Neural cell (in vitro differentiated cells): ENCODE data around the gene PRKG1. TPM values are rescaled to one million over a fixed set of nuclear protein-coding genes. Genes with fewer than 3 reads are reported as not detected.

Experiments
- H2AFZ ChIP-seq: fragments of 200-600, 300-800 bp; sonication (generic), shearing (Covaris generic); 2 replicates; pipeline ENCODE4 v1.6.0; 2014; ENCODE audit warnings: low read depth, mild to moderate bottlenecking, antibody characterized with exemption, low read length, moderate library complexity
- H3F3A ChIP-seq: fragments of 200-600 bp; shearing (Covaris generic); 2 replicates; pipeline ENCODE4 v1.6.1; 2016; ENCODE audit warnings: mild to moderate bottlenecking, moderate library complexity, mixed read lengths, antibody characterized with exemption, low read length; ENCODE audit not compliant: insufficient read depth, poor library complexity, severe bottlenecking
- H3K27ac ChIP-seq: fragments of 200-600, 300-800 bp; sonication (generic), shearing (Covaris generic); 2 replicates; pipeline ENCODE4 v1.5.1; 2014; ENCODE audit warnings: mild to moderate bottlenecking, low read length, moderate library complexity
- H3K27me3 ChIP-seq: fragments of 300-800, 200-600 bp; sonication (generic), shearing (Covaris generic); 2 replicates; pipeline ENCODE4 v1.6.0; 2014; ENCODE audit warnings: mild to moderate bottlenecking, low read depth, low read length, moderate library complexity; ENCODE audit not compliant: insufficient read depth
- H3K36me3 ChIP-seq: fragments of 300-800, 200-600 bp; sonication (generic), shearing (Covaris generic); 2 replicates; pipeline ENCODE4 v1.5.1; 2014; ENCODE audit warnings: mild to moderate bottlenecking, antibody characterized with exemption, low read length, moderate library complexity; ENCODE audit not compliant: insufficient read depth
- H3K4me2 ChIP-seq: fragments of 300-800, 200-600 bp; sonication (generic), shearing (Covaris generic); 2 replicates; pipeline ENCODE4 v1.6.0; 2014; ENCODE audit warnings: mild to moderate bottlenecking, low read length
- H3K4me3 ChIP-seq: fragments of 300-800, 200-600 bp; sonication (generic), shearing (Covaris generic); 2 replicates; pipeline ENCODE4 v1.5.1; 2014; ENCODE audit warnings: mild to moderate bottlenecking, low read length, moderate library complexity
- H3K79me2 ChIP-seq: fragments of 200-600 bp; shearing (Covaris generic); replicated peaks from 2 replicates; pipeline ENCODE4 v1.6.0; 2014; ENCODE audit warnings: mild to moderate bottlenecking, low read length, moderate library complexity; ENCODE audit not compliant: insufficient read depth
- H3K9ac ChIP-seq: fragments of 300-800, 200-600 bp; sonication (generic), shearing (Covaris generic); 2 replicates; pipeline ENCODE4 v1.6.1; 2016; ENCODE audit warnings: mild to moderate bottlenecking, low read length, mixed read lengths
- H3K9me2 ChIP-seq: fragments of 200-600 bp; shearing (Covaris generic); 2 replicates; pipeline ENCODE4 v1.6.1; 2016; ENCODE audit warnings: mild to moderate bottlenecking, low read length, mixed read lengths; ENCODE audit not compliant: insufficient read depth
- H3K9me3 ChIP-seq: fragments of 200-600, 300-800 bp; sonication (generic), shearing (Covaris generic); 2 replicates; pipeline ENCODE4 v1.6.1; 2016; ENCODE audit warnings: mild to moderate bottlenecking, mixed run types, low read length, moderate library complexity, mixed read lengths
- H4K20me1 ChIP-seq: fragments of 200-600 bp; shearing (Covaris generic); 2 replicates; pipeline ENCODE4 v1.6.1; 2016; ENCODE audit warnings: mild to moderate bottlenecking, mixed run types; ENCODE audit not compliant: insufficient read depth
- CTCF ChIP-seq: fragments of 450-650 bp; IDR thresholded peaks from 2 replicates; pipeline ENCODE4 v1.5.1; 2014; ENCODE audit warnings: antibody characterized with exemption, mild to moderate bottlenecking, moderate library complexity; ENCODE audit not compliant: poor library complexity, severe bottlenecking
- EP300 ChIP-seq: fragments of 450-650 bp; conservative IDR thresholded peaks from 2 replicates; pipeline ENCODE4 v1.6.1; 2014; ENCODE audit warnings: antibody characterized with exemption, mild to moderate bottlenecking, moderate library complexity; ENCODE audit not compliant: poor library complexity, severe bottlenecking
- EZH2 ChIP-seq: fragments of 200-600, 300-800 bp; shearing (Covaris generic), sonication (generic); IDR thresholded peaks from 2 replicates; pipeline ENCODE4 v1.6.1; 2014; ENCODE audit warnings: antibody characterized with exemption, low read length, borderline replicate concordance, mild to moderate bottlenecking; ENCODE audit not compliant: insufficient read depth, poor library complexity, severe bottlenecking
- MXI1 ChIP-seq: fragments of 450-650 bp; conservative IDR thresholded peaks from 2 replicates; pipeline ENCODE4 v1.6.1; 2014; ENCODE audit warnings: antibody characterized with exemption, mild to moderate bottlenecking; ENCODE audit not compliant: poor library complexity, severe bottlenecking
- POLR2AphosphoS5 ChIP-seq: IDR thresholded peaks from 2 replicates; pipeline ENCODE4 v1.6.1; 2012
- REST ChIP-seq: IDR thresholded peaks from 2 replicates; pipeline ENCODE4 v1.6.1; 2012; ENCODE audit warnings: borderline replicate concordance
- SMC3 ChIP-seq: fragments of 450-650 bp; conservative IDR thresholded peaks from 2 replicates; pipeline ENCODE4 v1.6.1; 2014; ENCODE audit warnings: antibody characterized with exemption, mild to moderate bottlenecking, moderate library complexity; ENCODE audit not compliant: poor library complexity
- TAF1 ChIP-seq: IDR thresholded peaks from 2 replicates; pipeline ENCODE4 v1.6.1; 2012; ENCODE audit warnings: low read depth
- polyA plus RNA-seq: library from polyadenylated mRNA; depleted of rRNA; stranded (reverse); fragments of >200 nt; gene quantifications from 2 replicates; pipeline ENCODE4 v1.2.3, GENCODE V29; 2014

PRKG1 gene
- polyA plus RNA-seq, 1 donor from 2014 or later: 2.2 TPM

- H3K4me3 ChIP-seq: no peak overlapping the region
- H3K27me3 ChIP-seq: no peaks in the 10 kb centered on the region
- H4K20me1 ChIP-seq: no peaks in the 10 kb centered on the region
- H3K9me3 ChIP-seq: no peaks in the 10 kb centered on the region
- no peak overlapping the region for H3K27ac ChIP-seq
- no peaks in the 10 kb centered on the region for H3K9me2 ChIP-seq
- no peak overlapping the region for H2AFZ ChIP-seq
- H3F3A ChIP-seq: no peaks in the 10 kb centered on the region
- no peaks in the 10 kb centered on the region for H3K79me2 ChIP-seq
- H3K36me3 ChIP-seq: no peaks in the 10 kb centered on the region
- no peak for TF ChIP-seq EP300
- no peak for TF ChIP-seq MXI1
- no peak for TF ChIP-seq REST
- TF ChIP-seq SMC3: no peak
- no peak for TF ChIP-seq TAF1
- H3K4me2 ChIP-seq: no peak overlapping the region
- H3K9ac ChIP-seq: no peak overlapping the region
Observed at GRCh38 chr10:51689536-51689935, 615.2 kb downstream of the PRKG1 start.

GRCh38 chr10:51691135-51691534 is 616.8 kb downstream of the PRKG1 start:
- Histone ChIP-seq H3K36me3 (no peaks in the 10 kb centered on the region), H3K9me3 (no peaks in the 10 kb centered on the region), H3K27ac (no peak overlapping the region), H3K4me3 (no peak overlapping the region), H3K4me2 (no peak overlapping the region), H3K27me3 (no peaks in the 10 kb centered on the region), H3K9ac (no peak overlapping the region), H3K9me2 (no peaks in the 10 kb centered on the region), H2AFZ (no peak overlapping the region), H3F3A (no peaks in the 10 kb centered on the region), H3K79me2 (no peaks in the 10 kb centered on the region), H4K20me1 (no peaks in the 10 kb centered on the region)
- TF ChIP-seq REST: no peak
- TF ChIP-seq EP300: no peak

- no peaks in the 10 kb centered on the region for H3F3A ChIP-seq
- no peaks in the 10 kb centered on the region for H3K27me3 ChIP-seq
- no peak overlapping the region for H3K4me2 ChIP-seq
- no peaks in the 10 kb centered on the region for H3K36me3 ChIP-seq
- peaks cover 21% of the 10 kb centered on the region for H3K79me2 ChIP-seq
- no peaks in the 10 kb centered on the region for H3K9me3 ChIP-seq
- no peaks in the 10 kb centered on the region for H4K20me1 ChIP-seq
- no peaks in the 10 kb centered on the region for H3K9me2 ChIP-seq
- no peak overlapping the region for H3K27ac ChIP-seq
- peak overlapping the region; percentile 38 for H3K4me3 ChIP-seq
- no peak overlapping the region for H3K9ac ChIP-seq
- H2AFZ ChIP-seq: no peak overlapping the region
- no peak for TF ChIP-seq SMC3
- no peak for TF ChIP-seq MXI1
- TF ChIP-seq CTCF: no peak
- TF ChIP-seq EZH2: no peak
- TF ChIP-seq EP300: no peak
- no peak for TF ChIP-seq TAF1
- TF ChIP-seq POLR2AphosphoS5: no peak
- TF ChIP-seq REST: no peak
Observed at GRCh38 chr10:51694086-51694768, 619.9 kb downstream of the PRKG1 start.
